ENCODE results near the gene KRTAP5-9.
"Not testable (repeated sequence)": the region's sequence is repeated elsewhere in the genome, so short reads cannot be mapped to it uniquely, and the experiment has no call there.

The KRTAP5-9 gene

DNA sequence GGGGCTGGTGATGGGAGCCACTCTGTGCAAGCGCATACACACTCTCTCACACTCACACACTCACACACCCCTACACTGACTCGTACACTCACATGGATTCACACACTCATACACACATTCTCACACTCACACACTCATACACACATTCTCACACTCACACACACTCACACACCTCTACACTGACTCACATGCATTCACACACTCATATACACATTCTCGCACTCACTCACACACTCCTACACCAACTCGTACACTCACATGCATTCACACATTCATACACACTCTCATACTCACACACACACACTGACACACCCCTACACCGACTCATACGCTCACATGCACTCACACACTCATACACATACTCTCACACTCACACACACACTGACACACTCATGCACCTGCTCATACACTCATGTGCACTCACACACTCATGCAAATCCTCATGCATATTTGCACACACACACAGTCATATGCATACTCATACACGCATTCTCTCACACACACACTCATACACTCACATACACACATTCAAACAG, 29.3 kb downstream of the KRTAP5-9 start:
- TF ChIP-seq ESRRG (CRISPR knock-in tag; IDR thresholded peaks at IDR 0.05) (no peak), OSR1 (CRISPR knock-in tag; IDR thresholded peaks at IDR 0.05) (no peak), ZFP30 (CRISPR knock-in tag; IDR thresholded peaks at IDR 0.05) (no peak), TCF4 (CRISPR knock-in tag; IDR thresholded peaks at IDR 0.05; ENCODE audit: borderline replicate concordance) (no peak), RARB (CRISPR knock-in tag; IDR thresholded peaks at IDR 0.05) (no peak), SNAI2 (CRISPR knock-in tag; IDR thresholded peaks at IDR 0.05) (no peak), CSDC2 (CRISPR knock-in tag; IDR thresholded peaks at IDR 0.05) (no peak), BACH2 (CRISPR knock-in tag; IDR thresholded peaks at IDR 0.05; ENCODE audit: borderline replicate concordance) (no peak), ZNF565 (CRISPR knock-in tag; conservative IDR thresholded peaks at IDR 0.05; ENCODE audit: low read depth) (no peak)
- TF ChIP-seq, protein P1, sequence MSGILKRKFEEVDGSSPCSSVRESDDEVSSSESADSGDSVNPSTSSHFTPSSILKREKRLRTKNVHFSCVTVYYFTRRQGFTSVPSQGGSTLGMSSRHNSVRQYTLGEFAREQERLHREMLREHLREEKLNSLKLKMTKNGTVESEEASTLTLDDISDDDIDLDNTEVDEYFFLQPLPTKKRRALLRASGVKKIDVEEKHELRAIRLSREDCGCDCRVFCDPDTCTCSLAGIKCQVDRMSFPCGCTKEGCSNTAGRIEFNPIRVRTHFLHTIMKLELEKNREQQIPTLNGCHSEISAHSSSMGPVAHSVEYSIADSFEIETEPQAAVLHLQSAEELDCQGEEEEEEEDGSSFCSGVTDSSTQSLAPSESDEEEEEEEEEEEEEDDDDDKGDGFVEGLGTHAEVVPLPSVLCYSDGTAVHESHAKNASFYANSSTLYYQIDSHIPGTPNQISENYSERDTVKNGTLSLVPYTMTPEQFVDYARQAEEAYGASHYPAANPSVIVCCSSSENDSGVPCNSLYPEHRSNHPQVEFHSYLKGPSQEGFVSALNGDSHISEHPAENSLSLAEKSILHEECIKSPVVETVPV (CRISPR knock-in tag; IDR thresholded peaks at IDR 0.05): no peak
- TF ChIP-seq, protein P2, sequence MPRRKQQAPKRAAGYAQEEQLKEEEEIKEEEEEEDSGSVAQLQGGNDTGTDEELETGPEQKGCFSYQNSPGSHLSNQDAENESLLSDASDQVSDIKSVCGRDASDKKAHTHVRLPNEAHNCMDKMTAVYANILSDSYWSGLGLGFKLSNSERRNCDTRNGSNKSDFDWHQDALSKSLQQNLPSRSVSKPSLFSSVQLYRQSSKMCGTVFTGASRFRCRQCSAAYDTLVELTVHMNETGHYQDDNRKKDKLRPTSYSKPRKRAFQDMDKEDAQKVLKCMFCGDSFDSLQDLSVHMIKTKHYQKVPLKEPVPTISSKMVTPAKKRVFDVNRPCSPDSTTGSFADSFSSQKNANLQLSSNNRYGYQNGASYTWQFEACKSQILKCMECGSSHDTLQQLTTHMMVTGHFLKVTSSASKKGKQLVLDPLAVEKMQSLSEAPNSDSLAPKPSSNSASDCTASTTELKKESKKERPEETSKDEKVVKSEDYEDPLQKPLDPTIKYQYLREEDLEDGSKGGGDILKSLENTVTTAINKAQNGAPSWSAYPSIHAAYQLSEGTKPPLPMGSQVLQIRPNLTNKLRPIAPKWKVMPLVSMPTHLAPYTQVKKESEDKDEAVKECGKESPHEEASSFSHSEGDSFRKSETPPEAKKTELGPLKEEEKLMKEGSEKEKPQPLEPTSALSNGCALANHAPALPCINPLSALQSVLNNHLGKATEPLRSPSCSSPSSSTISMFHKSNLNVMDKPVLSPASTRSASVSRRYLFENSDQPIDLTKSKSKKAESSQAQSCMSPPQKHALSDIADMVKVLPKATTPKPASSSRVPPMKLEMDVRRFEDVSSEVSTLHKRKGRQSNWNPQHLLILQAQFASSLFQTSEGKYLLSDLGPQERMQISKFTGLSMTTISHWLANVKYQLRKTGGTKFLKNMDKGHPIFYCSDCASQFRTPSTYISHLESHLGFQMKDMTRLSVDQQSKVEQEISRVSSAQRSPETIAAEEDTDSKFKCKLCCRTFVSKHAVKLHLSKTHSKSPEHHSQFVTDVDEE (CRISPR knock-in tag; IDR thresholded peaks at IDR 0.05): no peak
- TF ChIP-seq, protein P3, sequence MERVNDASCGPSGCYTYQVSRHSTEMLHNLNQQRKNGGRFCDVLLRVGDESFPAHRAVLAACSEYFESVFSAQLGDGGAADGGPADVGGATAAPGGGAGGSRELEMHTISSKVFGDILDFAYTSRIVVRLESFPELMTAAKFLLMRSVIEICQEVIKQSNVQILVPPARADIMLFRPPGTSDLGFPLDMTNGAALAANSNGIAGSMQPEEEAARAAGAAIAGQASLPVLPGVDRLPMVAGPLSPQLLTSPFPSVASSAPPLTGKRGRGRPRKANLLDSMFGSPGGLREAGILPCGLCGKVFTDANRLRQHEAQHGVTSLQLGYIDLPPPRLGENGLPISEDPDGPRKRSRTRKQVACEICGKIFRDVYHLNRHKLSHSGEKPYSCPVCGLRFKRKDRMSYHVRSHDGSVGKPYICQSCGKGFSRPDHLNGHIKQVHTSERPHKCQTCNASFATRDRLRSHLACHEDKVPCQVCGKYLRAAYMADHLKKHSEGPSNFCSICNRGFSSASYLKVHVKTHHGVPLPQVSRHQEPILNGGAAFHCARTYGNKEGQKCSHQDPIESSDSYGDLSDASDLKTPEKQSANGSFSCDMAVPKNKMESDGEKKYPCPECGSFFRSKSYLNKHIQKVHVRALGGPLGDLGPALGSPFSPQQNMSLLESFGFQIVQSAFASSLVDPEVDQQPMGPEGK (CRISPR knock-in tag; IDR thresholded peaks at IDR 0.05; ENCODE audit: borderline replicate concordance): no peak
- TF ChIP-seq, protein P4, sequence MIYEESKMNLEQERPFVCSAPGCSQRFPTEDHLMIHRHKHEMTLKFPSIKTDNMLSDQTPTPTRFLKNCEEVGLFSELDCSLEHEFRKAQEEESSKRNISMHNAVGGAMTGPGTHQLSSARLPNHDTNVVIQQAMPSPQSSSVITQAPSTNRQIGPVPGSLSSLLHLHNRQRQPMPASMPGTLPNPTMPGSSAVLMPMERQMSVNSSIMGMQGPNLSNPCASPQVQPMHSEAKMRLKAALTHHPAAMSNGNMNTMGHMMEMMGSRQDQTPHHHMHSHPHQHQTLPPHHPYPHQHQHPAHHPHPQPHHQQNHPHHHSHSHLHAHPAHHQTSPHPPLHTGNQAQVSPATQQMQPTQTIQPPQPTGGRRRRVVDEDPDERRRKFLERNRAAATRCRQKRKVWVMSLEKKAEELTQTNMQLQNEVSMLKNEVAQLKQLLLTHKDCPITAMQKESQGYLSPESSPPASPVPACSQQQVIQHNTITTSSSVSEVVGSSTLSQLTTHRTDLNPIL (CRISPR knock-in tag; IDR thresholded peaks at IDR 0.05; ENCODE audit: low read depth): no peak
- no peak for ATAC-seq

DNA sequence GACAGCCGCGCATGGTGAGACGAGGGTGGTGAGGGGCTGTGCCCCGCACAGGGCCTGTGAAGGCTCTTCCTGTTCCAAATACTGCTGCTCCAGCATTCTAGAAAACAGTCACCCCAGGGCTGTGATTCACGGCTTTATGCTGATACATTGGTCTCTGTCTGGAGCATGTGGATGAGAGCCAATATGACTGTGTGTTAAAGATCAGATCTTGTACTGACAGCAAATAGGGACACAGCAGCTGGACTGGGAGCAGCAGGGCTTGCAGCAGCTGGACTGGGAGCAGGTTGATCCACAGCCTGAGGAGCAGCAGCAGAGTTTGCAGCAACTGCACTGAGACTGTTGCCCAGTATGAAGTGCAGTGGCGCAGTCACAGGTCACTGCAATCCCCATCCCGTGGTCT, 31.3 kb downstream of the KRTAP5-9 start:
- ATAC-seq: not testable (repeated sequence)

DNA sequence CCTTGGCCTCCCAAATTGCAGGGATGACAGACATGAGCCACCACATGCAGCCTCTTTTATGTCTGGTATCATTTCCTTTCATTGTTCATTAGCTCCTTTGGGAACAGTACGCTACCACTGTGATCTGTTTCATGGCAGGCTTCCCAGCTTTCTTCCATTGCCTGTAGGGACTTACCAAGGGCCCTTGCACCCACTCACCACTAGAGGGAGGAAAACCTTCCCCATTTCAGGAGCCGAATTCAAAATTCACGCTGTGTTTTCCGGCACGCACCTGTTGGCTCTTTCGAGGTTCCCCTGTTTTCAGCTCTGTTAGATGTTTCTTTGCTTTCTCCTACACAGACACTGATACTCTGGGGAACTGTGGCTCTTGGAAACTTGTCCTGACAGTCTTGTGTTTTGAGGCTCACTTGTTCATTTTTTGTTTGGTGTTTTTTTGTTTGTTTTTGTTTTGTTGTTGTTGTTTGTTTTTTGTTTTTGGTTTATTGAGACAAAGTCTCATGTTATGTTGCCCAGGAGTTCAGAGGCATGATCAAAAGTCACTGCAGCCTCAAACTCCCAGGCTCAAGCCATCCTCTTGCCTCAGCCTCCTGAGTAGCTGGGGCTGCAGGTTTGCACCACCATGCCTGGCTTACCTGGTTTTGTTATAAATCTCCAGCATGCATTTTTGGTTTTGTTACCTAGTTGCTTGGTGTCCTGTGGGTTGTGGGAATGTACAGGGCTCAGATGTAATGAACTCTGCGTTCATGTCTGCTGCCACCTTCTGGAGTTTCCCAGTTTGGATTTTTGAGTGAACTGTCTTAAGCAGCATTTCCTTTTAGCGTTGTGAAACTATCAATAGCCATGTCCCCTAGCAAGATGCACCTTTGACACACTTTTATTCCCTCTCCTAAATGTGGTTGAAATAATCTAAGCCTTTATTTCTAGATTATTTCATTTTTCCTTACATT, 32.1 kb downstream of the KRTAP5-9 start:
- peak; percentile 94 for ATAC-seq
- TF ChIP-seq, protein P5, sequence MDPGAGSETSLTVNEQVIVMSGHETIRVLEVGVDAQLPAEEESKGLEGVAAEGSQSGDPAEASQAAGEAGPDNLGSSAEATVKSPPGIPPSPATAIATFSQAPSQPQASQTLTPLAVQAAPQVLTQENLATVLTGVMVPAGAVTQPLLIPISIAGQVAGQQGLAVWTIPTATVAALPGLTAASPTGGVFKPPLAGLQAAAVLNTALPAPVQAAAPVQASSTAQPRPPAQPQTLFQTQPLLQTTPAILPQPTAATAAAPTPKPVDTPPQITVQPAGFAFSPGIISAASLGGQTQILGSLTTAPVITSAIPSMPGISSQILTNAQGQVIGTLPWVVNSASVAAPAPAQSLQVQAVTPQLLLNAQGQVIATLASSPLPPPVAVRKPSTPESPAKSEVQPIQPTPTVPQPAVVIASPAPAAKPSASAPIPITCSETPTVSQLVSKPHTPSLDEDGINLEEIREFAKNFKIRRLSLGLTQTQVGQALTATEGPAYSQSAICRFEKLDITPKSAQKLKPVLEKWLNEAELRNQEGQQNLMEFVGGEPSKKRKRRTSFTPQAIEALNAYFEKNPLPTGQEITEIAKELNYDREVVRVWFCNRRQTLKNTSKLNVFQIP (CRISPR knock-in tag; IDR thresholded peaks at IDR 0.05; ENCODE audit: borderline replicate concordance, low read depth): no peak
- TF ChIP-seq, protein P2 (CRISPR knock-in tag; IDR thresholded peaks at IDR 0.05): no peak
- no peak for TF ChIP-seq TOX (CRISPR knock-in tag; IDR thresholded peaks at IDR 0.05; ENCODE audit: borderline replicate concordance)
- TF ChIP-seq ZNF565 (CRISPR knock-in tag; conservative IDR thresholded peaks at IDR 0.05; ENCODE audit: low read depth): no peak
- TF ChIP-seq BACH2 (CRISPR knock-in tag; IDR thresholded peaks at IDR 0.05; ENCODE audit: borderline replicate concordance): no peak
- no peak for TF ChIP-seq TCF4 (CRISPR knock-in tag; IDR thresholded peaks at IDR 0.05; ENCODE audit: borderline replicate concordance)
- no peak for TF ChIP-seq CSDC2 (CRISPR knock-in tag; IDR thresholded peaks at IDR 0.05)
- TF ChIP-seq ISL1 (CRISPR knock-in tag; IDR thresholded peaks at IDR 0.05): no peak
- TF ChIP-seq ZFP30 (CRISPR knock-in tag; IDR thresholded peaks at IDR 0.05): no peak
- TF ChIP-seq, protein P1 (CRISPR knock-in tag; IDR thresholded peaks at IDR 0.05): no peak
- no peak for TF ChIP-seq ZFP3 (CRISPR knock-in tag; IDR thresholded peaks at IDR 0.05)
- no peak for TF ChIP-seq ZC3H10 (CRISPR knock-in tag; IDR thresholded peaks at IDR 0.05)
- no peak for TF ChIP-seq ZNF70 (CRISPR knock-in tag; IDR thresholded peaks at IDR 0.05)
- TF ChIP-seq PPARA (CRISPR knock-in tag; IDR thresholded peaks at IDR 0.05; ENCODE audit: borderline replicate concordance): no peak
- no peak for TF ChIP-seq SNAI2 (CRISPR knock-in tag; IDR thresholded peaks at IDR 0.05)
- TF ChIP-seq ZNF8 (CRISPR knock-in tag; IDR thresholded peaks at IDR 0.05): no peak
